Measurements from ENCODE around the gene WNT3A.
"Not testable (repeated sequence)": the region's sequence is repeated elsewhere in the genome, so short reads cannot be mapped to it uniquely, and the experiment has no call there.

Gene WNT3A

GRCh38 chr1:228012555-228012954, 5.8 kb downstream of the WNT3A start:
- no peak for DNase-seq

DNA sequence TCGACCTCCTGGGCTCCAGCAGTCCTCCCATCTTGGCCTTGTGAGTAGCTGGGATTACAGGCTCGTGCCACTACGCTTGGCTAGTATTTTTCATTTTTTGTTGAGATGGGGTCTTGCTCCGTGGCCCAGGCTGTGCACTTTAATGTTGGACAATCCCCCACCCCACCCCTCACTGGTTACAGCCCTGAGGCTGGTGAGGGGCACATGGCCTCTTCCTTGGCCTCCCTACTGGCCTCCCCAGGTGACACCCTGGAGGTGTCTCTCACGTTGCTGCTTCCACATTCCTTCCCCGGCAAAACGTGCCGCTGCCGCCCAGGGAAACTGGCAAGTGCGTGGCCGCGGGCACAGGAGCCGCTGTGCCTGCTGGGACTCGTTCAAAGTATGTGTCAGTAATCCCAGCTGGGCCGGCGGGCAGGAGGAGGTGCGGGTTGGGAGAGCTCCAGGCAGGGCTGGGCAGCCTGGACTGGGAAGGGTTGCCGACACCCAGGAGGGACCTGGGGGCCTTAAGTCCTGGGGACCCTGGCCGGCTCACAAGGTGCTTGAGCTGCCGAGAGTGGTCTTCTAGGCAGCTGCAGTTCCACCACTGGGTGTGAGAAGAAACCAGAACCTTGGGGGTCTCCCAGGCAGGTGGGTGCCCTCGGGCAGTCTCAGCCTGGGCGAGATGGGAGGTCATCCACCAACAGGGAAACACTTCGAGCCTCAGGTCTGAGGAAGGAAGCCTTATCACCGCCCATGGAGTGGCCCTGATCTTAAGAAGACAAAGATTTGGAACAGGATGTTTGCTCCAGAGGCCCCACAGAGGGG, 6.5 kb downstream of the WNT3A start:
- DNase-seq: no peak

DNA sequence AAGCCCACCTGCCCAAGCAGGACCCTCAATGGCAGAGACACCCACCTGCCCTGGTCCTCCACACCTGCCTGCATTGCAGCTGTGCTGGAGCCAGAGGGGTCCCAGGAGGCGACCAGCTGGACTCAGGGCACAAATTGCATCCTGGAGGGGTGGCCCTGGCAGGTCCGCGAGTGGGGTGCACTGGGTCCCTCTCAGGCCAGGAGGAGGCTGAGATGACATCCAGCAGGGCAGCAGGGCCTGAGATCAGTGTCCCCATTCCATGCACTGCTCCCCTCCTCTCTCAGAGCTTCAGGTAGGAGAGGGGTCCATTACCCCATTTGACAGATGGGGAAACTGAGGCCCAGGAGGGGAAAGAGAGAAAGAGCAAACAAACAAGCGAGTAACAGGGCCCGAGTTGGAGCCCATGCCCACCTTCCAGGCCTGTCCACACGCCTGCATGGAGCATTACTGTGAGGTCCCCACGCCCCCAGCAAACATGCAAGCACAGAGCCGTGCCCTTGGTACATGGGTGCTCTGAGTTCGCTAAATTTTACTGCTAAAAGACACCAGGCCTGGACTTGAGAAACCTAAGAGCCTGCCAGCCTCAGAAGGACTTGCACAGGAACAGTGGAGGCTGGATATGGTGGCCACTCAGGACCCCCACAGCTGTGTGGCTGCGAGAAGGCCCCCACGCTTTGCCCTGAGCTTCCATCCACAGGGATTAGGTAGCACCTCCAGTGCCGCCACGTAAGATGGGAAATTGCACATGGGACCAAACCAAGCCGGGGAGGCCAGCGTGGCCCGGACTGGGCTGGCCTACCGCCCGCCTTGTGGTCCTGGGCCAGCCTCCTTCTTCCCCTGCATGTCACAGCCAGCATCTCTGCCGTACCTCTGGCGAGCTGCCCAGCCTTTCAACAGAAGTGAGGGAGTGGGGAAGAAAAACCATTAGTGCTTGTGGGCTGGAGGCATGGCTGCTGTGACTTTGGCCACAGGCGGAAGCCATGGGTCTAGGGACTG, 7.4 kb downstream of the WNT3A start:
- no peak for DNase-seq

- DNase-seq: no peak
Observed at GRCh38 chr1:228015276-228016180, 8.7 kb downstream of the WNT3A start.

- no peak for DNase-seq
Observed at GRCh38 chr1:228016181-228016510, 9.3 kb downstream of the WNT3A start.

DNA sequence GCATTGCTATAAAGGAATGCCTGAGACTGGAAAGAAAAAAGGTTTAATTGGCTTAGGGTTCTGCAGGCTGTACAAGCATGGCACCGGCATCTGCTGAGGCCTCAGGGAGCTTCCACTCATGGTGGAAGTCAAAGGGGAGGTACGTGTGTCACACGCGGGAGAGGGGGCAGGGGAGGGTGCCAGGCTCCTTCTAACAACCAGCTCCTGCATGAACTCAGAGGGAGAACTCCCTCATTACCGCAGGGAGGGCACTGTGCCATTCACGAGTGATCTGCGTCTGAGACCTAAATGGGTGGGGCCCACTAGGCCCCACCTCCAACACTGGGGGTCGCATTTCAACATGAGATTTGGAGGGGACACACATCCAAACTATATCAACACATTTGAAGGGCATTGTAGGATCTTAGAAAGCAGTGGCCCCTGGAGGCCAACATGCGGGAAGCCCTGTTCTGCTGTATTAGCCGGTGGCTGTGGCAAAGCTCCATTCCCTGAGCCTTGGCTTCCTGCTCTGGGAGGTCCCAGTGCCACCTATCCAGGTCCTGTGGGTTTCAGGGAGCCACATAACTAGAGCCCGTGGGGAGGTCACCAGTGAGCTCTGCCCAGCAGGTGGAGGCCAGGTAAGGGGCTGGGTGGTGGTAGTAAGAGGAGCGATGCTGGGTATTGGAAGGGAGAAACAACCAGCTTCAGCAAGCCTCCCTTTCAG, 10.0 kb downstream of the WNT3A start:
- DNase-seq: no peak

- no peak for DNase-seq
Observed at GRCh38 chr1:228017356-228018124, 10.7 kb downstream of the WNT3A start.

DNA sequence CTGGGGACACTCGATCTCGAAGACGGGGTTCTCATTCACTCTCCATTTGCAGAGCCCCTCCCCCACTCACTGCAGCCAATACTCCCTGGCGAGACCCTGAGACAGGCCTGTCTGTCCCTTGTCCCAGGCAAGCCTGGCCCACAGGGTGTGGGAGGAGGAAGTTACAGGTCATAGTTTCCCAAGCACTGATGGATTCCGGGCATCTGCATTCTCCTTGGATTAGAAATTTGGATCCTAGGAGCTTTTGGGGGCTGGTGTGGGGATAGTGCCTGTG, 11.3 kb downstream of the WNT3A start:
- DNase-seq: no peak

GRCh38 chr1:228018961-228019721, 12.3 kb downstream of the WNT3A start:
- DNase-seq: no peak

GRCh38 chr1:228019722-228020083, 12.9 kb downstream of the WNT3A start:
- not testable (repeated sequence) for DNase-seq

DNA sequence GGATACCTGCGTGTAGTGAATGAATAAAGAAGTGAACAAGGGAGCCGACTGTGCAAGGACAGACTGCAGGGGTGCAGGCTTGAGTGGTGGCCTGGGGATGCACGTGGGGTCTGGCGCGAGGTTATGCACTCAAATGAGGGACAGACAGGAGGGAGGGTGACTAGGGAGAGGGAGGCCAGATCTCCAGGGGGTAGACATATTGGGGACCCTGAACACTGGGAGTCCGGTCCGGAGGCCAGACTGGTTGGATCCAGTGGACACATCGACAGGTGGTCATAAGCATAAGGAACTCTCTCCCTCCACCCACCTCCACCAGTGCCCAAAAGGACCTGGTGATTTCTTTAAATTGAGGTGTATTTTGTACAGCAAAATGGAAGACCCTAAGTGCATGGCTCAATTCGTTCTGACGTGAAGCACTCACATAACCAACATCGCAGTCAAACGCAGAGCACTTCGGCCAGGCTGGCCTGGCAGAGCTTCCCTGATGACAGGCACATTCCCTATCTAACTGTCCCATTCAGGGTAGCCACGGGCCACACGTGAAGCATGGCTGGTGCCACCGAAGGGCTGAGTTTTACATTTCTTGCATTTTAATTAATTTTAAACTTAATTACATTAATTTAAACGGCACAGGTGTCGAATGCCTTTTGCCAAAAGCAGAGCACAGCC, 14.0 kb downstream of the WNT3A start:
- no peak for DNase-seq

DNA sequence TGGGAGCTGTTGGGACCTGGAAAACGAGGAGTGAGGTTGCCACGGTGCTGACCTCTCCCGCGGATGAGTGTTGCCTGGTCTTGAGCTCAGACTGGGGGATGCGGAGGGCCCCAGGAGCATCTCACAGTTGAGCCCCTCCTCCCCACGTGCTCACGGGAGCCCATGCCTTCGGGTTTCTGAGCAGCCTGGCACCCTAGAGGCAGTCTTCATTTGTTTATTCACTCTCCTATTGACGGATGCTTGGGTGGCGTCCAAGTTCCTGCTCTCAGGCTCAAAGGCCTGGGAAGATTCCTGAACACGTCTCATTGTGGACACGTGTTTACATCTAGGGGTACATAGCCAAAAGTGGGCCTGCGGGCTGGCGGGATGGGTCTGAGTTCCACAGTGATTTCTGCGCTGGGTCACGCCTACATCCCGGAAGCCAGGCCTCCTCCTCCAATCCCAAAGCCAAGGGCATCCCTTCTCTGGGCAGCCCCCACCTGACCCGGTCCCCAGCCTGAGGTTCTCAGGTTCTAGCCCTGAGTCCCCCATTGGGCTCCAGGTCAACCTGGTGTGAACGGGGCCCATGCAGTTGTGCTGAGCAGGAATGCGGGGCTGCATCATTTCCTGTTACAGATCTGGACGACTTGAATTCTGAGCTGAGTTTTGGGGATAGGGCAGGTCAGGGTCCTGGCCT, 14.7 kb downstream of the WNT3A start:
- DNase-seq: no peak

DNA sequence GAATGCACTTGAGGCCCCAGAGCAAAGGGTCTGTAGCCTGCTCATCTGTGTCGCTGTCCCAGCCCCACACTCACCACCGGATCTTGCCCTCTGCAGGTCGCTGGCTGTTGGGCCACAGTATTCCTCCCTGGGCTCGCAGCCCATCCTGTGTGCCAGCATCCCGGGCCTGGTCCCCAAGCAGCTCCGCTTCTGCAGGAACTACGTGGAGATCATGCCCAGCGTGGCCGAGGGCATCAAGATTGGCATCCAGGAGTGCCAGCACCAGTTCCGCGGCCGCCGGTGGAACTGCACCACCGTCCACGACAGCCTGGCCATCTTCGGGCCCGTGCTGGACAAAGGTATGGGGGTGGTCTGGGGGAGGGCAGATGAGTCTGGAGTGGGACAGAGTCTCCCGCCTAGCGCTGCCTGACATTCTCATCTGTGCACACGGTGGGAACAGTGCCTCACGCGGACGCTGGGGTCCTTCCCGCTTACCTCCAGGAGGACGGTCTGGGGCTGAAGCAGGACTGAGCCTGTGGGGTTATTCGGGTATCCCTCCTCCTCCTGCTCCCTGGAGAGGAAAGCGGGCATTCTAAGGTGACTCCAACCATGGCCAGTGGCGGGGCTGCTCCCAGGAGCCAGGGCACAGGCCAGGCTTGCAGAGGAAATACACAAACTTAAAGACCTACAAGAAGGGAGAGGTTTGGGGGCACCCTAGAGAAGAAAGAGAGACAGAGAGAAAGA, 15.9 kb downstream of the WNT3A start:
- no peak for DNase-seq

- DNase-seq: no peak
Observed at GRCh38 chr1:228023294-228023639, 16.5 kb downstream of the WNT3A start.

GRCh38 chr1:228029281-228029680, 22.5 kb downstream of the WNT3A start:
- DNase-seq: no peak

GRCh38 chr1:228030451-228031201, 23.8 kb downstream of the WNT3A start:
- DNase-seq: no peak

GRCh38 chr1:228031276-228031995, 24.6 kb downstream of the WNT3A start:
- DNase-seq: no peak

- no peak for DNase-seq
Observed at GRCh38 chr1:228032041-228032440, 25.2 kb downstream of the WNT3A start.
